ENCODE results near the gene CEP63. TPM values are rescaled to one million over a fixed set of nuclear protein-coding genes. Genes with fewer than 3 reads are reported as not detected.

The CEP63 gene
- total and polyA plus RNA-seq, 2 experiments from 2014 or later: 15.1 to 53.9 TPM

DNA sequence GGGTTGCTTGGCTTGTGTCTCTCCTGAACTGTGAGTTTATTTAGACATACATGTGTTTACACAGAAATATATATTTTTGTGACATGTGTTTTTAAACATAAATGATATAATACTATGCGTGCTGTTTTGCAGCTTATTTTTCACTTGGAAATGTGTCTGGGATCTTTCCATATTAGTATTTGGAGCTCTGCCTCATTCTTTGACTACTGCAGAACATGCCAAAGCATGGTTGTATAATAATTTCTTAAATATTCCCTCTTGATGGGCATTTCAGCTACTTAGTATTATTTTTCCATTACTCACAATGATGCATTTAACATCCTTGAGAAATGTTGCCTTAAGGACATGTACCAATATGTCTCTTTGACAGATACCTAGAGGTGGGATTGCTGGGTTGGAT lies 19.5 kb upstream of the CEP63 start (continued):
- TF ChIP-seq, protein P1, sequence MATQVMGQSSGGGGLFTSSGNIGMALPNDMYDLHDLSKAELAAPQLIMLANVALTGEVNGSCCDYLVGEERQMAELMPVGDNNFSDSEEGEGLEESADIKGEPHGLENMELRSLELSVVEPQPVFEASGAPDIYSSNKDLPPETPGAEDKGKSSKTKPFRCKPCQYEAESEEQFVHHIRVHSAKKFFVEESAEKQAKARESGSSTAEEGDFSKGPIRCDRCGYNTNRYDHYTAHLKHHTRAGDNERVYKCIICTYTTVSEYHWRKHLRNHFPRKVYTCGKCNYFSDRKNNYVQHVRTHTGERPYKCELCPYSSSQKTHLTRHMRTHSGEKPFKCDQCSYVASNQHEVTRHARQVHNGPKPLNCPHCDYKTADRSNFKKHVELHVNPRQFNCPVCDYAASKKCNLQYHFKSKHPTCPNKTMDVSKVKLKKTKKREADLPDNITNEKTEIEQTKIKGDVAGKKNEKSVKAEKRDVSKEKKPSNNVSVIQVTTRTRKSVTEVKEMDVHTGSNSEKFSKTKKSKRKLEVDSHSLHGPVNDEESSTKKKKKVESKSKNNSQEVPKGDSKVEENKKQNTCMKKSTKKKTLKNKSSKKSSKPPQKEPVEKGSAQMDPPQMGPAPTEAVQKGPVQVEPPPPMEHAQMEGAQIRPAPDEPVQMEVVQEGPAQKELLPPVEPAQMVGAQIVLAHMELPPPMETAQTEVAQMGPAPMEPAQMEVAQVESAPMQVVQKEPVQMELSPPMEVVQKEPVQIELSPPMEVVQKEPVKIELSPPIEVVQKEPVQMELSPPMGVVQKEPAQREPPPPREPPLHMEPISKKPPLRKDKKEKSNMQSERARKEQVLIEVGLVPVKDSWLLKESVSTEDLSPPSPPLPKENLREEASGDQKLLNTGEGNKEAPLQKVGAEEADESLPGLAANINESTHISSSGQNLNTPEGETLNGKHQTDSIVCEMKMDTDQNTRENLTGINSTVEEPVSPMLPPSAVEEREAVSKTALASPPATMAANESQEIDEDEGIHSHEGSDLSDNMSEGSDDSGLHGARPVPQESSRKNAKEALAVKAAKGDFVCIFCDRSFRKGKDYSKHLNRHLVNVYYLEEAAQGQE (IDR thresholded peaks at IDR 0.05; ENCODE audit: unreplicated experiment): no peak
- TF ChIP-seq NANOG (IDR thresholded peaks at IDR 0.05; ENCODE audit: borderline replicate concordance): no peak
- no peak for TF ChIP-seq ZNF331 (CRISPR knock-in tag; IDR thresholded peaks at IDR 0.05; ENCODE audit: low read depth)
- no peak for TF ChIP-seq CREB1 (CRISPR knock-in tag; IDR thresholded peaks at IDR 0.05; ENCODE audit: low read depth)
- TF ChIP-seq ZNF114 (CRISPR knock-in tag; IDR thresholded peaks at IDR 0.05): no peak
- TF ChIP-seq, protein P2, sequence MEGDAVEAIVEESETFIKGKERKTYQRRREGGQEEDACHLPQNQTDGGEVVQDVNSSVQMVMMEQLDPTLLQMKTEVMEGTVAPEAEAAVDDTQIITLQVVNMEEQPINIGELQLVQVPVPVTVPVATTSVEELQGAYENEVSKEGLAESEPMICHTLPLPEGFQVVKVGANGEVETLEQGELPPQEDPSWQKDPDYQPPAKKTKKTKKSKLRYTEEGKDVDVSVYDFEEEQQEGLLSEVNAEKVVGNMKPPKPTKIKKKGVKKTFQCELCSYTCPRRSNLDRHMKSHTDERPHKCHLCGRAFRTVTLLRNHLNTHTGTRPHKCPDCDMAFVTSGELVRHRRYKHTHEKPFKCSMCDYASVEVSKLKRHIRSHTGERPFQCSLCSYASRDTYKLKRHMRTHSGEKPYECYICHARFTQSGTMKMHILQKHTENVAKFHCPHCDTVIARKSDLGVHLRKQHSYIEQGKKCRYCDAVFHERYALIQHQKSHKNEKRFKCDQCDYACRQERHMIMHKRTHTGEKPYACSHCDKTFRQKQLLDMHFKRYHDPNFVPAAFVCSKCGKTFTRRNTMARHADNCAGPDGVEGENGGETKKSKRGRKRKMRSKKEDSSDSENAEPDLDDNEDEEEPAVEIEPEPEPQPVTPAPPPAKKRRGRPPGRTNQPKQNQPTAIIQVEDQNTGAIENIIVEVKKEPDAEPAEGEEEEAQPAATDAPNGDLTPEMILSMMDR (conservative IDR thresholded peaks at IDR 0.05; ENCODE audit: low read depth in 2 of 2): no peak

DNA sequence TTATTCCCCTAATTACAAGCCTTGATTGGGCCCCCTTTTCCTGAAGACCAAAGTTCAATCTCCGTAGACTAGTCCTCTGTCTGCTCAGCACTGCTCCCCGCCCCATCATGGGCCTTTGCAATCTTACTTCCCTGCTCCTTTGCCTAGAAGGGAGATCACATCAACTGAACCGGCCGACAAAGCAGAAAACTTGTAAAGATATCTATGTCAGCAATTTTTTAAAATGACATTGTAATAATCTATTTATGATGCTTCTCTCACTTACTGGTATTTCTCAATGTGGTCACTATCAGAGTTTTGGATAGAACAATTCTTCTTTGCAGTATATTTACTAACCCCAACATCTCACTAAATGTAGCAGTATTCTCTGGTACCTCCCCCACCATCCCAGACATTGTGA lies 17.3 kb upstream of the CEP63 start:
- no peaks in the 10 kb centered on the region for H3F3A ChIP-seq (replicated peaks; ENCODE audit: low read depth)
- ATAC-seq: no peak
- Mint-ChIP-seq H3K4me1 (peaks cover 22% of the 10 kb centered on the region), H3K27ac (no peak overlapping the region), H3K27me3 (ENCODE audit: insufficient read depth, low read depth, poor library complexity) (peaks cover 8% of the 10 kb centered on the region), H3K36me3 (ENCODE audit: low read depth) (no peaks in the 10 kb centered on the region), H3K4me3 (no peak overlapping the region), H3K9me3 (no peaks in the 10 kb centered on the region)
- no peak overlapping the region for H3K4me3 ChIP-seq
- H3K79me2 ChIP-seq (replicated peaks; ENCODE audit: insufficient read depth): no peaks in the 10 kb centered on the region
- H3K27ac ChIP-seq (ENCODE audit: low read depth): no peak overlapping the region
- no peaks in the 10 kb centered on the region for H3K36me3 ChIP-seq (ENCODE audit: insufficient read depth)
- H3K4me1 ChIP-seq (ENCODE audit: insufficient read depth): peaks cover 13% of the 10 kb centered on the region
- H3K27me3 ChIP-seq (ENCODE audit: insufficient read depth): no peaks in the 10 kb centered on the region
- H3K9me2 ChIP-seq (ENCODE audit: insufficient read depth): no peaks in the 10 kb centered on the region
- DNase-seq (ENCODE audit: low spot score): no peak
- no peaks in the 10 kb centered on the region for H4K20me1 ChIP-seq (replicated peaks; ENCODE audit: insufficient read depth)
- H3K4me2 ChIP-seq: no peak overlapping the region
- H2AFZ ChIP-seq: no peak overlapping the region
- no peak for TF ChIP-seq EZH2 (IDR thresholded peaks at IDR 0.05; ENCODE audit: low read depth, unreplicated experiment)
- no peak for TF ChIP-seq JUNB (IDR thresholded peaks at IDR 0.05; ENCODE audit: unreplicated experiment)
- TF ChIP-seq, protein P2 (conservative IDR thresholded peaks at IDR 0.05; ENCODE audit: low read depth in 2 of 2): no peak
- TF ChIP-seq NANOG (IDR thresholded peaks at IDR 0.05; ENCODE audit: borderline replicate concordance): no peak
- TF ChIP-seq, protein P3, sequence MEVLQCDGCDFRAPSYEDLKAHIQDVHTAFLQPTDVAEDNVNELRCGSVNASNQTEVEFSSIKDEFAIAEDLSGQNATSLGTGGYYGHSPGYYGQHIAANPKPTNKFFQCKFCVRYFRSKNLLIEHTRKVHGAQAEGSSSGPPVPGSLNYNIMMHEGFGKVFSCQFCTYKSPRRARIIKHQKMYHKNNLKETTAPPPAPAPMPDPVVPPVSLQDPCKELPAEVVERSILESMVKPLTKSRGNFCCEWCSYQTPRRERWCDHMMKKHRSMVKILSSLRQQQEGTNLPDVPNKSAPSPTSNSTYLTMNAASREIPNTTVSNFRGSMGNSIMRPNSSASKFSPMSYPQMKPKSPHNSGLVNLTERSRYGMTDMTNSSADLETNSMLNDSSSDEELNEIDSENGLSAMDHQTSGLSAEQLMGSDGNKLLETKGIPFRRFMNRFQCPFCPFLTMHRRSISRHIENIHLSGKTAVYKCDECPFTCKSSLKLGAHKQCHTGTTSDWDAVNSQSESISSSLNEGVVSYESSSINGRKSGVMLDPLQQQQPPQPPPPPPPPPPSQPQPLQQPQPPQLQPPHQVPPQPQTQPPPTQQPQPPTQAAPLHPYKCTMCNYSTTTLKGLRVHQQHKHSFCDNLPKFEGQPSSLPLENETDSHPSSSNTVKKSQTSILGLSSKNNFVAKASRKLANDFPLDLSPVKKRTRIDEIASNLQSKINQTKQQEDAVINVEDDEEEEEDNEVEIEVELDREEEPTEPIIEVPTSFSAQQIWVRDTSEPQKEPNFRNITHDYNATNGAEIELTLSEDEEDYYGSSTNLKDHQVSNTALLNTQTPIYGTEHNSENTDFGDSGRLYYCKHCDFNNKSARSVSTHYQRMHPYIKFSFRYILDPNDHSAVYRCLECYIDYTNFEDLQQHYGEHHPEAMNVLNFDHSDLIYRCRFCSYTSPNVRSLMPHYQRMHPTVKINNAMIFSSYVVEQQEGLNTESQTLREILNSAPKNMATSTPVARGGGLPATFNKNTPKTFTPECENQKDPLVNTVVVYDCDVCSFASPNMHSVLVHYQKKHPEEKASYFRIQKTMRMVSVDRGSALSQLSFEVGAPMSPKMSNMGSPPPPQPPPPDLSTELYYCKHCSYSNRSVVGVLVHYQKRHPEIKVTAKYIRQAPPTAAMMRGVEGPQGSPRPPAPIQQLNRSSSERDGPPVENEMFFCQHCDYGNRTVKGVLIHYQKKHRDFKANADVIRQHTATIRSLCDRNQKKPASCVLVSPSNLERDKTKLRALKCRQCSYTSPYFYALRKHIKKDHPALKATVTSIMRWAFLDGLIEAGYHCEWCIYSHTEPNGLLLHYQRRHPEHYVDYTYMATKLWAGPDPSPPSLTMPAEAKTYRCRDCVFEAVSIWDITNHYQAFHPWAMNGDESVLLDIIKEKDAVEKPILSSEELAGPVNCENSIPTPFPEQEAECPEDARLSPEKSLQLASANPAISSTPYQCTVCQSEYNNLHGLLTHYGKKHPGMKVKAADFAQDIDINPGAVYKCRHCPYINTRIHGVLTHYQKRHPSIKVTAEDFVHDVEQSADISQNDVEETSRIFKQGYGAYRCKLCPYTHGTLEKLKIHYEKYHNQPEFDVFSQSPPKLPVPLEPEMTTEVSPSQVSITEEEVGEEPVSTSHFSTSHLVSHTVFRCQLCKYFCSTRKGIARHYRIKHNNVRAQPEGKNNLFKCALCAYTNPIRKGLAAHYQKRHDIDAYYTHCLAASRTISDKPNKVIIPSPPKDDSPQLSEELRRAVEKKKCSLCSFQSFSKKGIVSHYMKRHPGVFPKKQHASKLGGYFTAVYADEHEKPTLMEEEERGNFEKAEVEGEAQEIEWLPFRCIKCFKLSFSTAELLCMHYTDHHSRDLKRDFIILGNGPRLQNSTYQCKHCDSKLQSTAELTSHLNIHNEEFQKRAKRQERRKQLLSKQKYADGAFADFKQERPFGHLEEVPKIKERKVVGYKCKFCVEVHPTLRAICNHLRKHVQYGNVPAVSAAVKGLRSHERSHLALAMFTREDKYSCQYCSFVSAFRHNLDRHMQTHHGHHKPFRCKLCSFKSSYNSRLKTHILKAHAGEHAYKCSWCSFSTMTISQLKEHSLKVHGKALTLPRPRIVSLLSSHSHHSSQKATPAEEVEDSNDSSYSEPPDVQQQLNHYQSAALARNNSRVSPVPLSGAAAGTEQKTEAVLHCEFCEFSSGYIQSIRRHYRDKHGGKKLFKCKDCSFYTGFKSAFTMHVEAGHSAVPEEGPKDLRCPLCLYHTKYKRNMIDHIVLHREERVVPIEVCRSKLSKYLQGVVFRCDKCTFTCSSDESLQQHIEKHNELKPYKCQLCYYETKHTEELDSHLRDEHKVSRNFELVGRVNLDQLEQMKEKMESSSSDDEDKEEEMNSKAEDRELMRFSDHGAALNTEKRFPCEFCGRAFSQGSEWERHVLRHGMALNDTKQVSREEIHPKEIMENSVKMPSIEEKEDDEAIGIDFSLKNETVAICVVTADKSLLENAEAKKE (CRISPR knock-in tag; IDR thresholded peaks at IDR 0.05): no peak
- no peak for TF ChIP-seq CREB1 (CRISPR knock-in tag; IDR thresholded peaks at IDR 0.05; ENCODE audit: low read depth)
- no peak for TF ChIP-seq ZNF331 (CRISPR knock-in tag; IDR thresholded peaks at IDR 0.05; ENCODE audit: low read depth)
- TF ChIP-seq, protein P4, sequence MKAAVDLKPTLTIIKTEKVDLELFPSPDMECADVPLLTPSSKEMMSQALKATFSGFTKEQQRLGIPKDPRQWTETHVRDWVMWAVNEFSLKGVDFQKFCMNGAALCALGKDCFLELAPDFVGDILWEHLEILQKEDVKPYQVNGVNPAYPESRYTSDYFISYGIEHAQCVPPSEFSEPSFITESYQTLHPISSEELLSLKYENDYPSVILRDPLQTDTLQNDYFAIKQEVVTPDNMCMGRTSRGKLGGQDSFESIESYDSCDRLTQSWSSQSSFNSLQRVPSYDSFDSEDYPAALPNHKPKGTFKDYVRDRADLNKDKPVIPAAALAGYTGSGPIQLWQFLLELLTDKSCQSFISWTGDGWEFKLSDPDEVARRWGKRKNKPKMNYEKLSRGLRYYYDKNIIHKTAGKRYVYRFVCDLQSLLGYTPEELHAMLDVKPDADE (IDR thresholded peaks at IDR 0.05): no peak
